ENCODE measurements around the gene BTBD18. TPM values are rescaled to one million over a fixed set of nuclear protein-coding genes. Genes with fewer than 3 reads are reported as not detected.
"Not testable (repeated sequence)": the region's sequence is repeated elsewhere in the genome, so short reads cannot be mapped to it uniquely, and the experiment has no call there.

Gene BTBD18
- total and polyA plus RNA-seq, 7 donors, result 0.03 TPM; not detected in 6

- peak within 1 kb of the TSS; percentile 96 to 98 (median 96) for H3K4me3 ChIP-seq
- H3K4me1 ChIP-seq, result peaks cover 0 to 42% (median 36%) of the 10 kb centered on the region in 4 donors
- no peaks in the 10 kb centered on the region for H3K9me3 ChIP-seq
- H3K27ac ChIP-seq, result peak within 1 kb of the TSS; percentile 89 to 97 (median 92)
- peak; percentile 83 for DNase-seq
- intact Hi-C loops (cut with DNase I), result loop anchor here (2.0 to 5.0 kb wide), 3 partner anchors 29 to 51 kb away; partner anchors contain the start of genes CTNND1, SELENOH and ZDHHC5
- WGBS, 2 donors, result 2 to 7% methylated on average over 51 of the region's 51 CpGs
- TF ChIP-seq POLR2A (IDR thresholded peaks at IDR 0.05) (peak in 1 of 2 donors; percentile 19), EP300 (IDR thresholded peaks at IDR 0.05) (no peak), POLR2AphosphoS5 (IDR thresholded peaks at IDR 0.05) (peak in 3 of 4 donors; percentile 5 to 30 (median 11))
- no peaks in the 10 kb centered on the region for H3K27me3 ChIP-seq
- H3K36me3 ChIP-seq, result peaks cover 0 to 8% (median 0%) of the 10 kb centered on the region in 4 donors
These were observed 40.0 kb downstream of the BTBD18 start, which contains the start of gene MED19 for GRCh38 chr11:57711414-57712255. Gene MED19 (minus strand): TSS chr11:57712215. CDS start chr11:57712179, 36 bp downstream.

DNA sequence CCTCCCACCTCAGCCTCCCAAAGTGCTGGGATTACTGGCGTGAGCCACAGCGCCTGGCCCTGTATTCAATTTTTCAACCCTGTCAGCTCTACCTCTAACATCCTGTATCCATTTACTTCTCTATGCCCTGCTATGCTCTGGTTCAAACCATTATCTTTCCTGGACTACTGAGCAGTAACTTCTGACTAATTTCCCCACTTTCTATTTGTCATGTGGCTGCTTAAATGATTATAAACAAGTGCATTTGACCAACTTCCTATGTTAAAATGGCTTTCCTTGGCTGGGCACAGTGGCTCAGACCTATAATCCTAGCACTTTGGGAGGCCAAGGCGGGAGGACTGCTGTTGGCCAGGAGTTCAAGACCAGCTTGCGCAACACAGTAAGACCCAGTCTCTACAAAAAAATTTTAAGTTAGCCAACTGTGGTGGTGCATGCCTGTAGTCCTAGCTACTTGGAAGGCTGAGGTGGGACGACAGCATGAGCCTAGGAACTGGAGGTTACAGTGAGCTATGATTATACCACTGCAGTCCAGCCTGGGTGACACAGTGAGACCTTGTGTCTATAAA, 41.7 kb downstream of the BTBD18 start:
- H3K36me3 ChIP-seq, result peaks cover 0 to 15% (median 2%) of the 10 kb centered on the region in 4 donors
- no peak for TF ChIP-seq POLR2A (IDR thresholded peaks at IDR 0.05)
- TF ChIP-seq, protein P1, sequence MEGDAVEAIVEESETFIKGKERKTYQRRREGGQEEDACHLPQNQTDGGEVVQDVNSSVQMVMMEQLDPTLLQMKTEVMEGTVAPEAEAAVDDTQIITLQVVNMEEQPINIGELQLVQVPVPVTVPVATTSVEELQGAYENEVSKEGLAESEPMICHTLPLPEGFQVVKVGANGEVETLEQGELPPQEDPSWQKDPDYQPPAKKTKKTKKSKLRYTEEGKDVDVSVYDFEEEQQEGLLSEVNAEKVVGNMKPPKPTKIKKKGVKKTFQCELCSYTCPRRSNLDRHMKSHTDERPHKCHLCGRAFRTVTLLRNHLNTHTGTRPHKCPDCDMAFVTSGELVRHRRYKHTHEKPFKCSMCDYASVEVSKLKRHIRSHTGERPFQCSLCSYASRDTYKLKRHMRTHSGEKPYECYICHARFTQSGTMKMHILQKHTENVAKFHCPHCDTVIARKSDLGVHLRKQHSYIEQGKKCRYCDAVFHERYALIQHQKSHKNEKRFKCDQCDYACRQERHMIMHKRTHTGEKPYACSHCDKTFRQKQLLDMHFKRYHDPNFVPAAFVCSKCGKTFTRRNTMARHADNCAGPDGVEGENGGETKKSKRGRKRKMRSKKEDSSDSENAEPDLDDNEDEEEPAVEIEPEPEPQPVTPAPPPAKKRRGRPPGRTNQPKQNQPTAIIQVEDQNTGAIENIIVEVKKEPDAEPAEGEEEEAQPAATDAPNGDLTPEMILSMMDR (IDR thresholded peaks at IDR 0.05), result no peak
- intact Hi-C loops (cut with DNase I), result loop anchor here (5.0 kb wide), 2 partner anchors 43 to 52 kb away; partner anchors contain the start of genes CTNND1 and ZDHHC5
- WGBS, 2 donors, result 92% methylated on average over 5 of the region's 5 CpGs
- no peaks in the 10 kb centered on the region for H3K27me3 ChIP-seq
- H3K4me3 ChIP-seq, result no peak overlapping the region
- H3K9me3 ChIP-seq, result no peaks in the 10 kb centered on the region
- no peak overlapping the region for H3K27ac ChIP-seq
- peaks cover 0 to 39% (median 33%) of the 10 kb centered on the region in 4 donors for H3K4me1 ChIP-seq
- DNase-seq, result no peak

- H3K36me3 ChIP-seq, result peaks cover 0 to 53% (median 17%) of the 10 kb centered on the region in 4 donors
- intact Hi-C loops (cut with DNase I); H3K4me1 ChIP-seq; H3K27me3 ChIP-seq; H3K27ac ChIP-seq; DNase-seq; H3K4me3 ChIP-seq; H3K9me3 ChIP-seq: not testable (repeated sequence)
- 93 to 96% methylated on average over 8 of the region's 8 CpGs for WGBS, 2 donors
These were observed 46.2 kb downstream of the BTBD18 start for GRCh38 chr11:57705432-57705831.

- Histone ChIP-seq H3K27ac (no peak overlapping the region), H3K36me3 (peaks cover 0 to 58% (median 21%) of the 10 kb centered on the region in 4 donors), H3K4me3 (no peak overlapping the region), H3K9me3 (no peaks in the 10 kb centered on the region), H3K27me3 (no peaks in the 10 kb centered on the region), H3K4me1 (peaks cover 0 to 3% (median 0%) of the 10 kb centered on the region in 4 donors)
- no peak for DNase-seq
- WGBS, 2 donors, result 93 to 96% methylated on average over 6 of the region's 6 CpGs
- no peak for TF ChIP-seq EP300 (IDR thresholded peaks at IDR 0.05)
- TF ChIP-seq POLR2AphosphoS5 (IDR thresholded peaks at IDR 0.05), result no peak
- no peak for TF ChIP-seq POLR2A (IDR thresholded peaks at IDR 0.05)
- TF ChIP-seq, protein P1 (IDR thresholded peaks at IDR 0.05), result no peak
- intact Hi-C loops (cut with DNase I), result no loop called here
These were observed 46.7 kb downstream of the BTBD18 start for GRCh38 chr11:57704932-57705331.

DNA sequence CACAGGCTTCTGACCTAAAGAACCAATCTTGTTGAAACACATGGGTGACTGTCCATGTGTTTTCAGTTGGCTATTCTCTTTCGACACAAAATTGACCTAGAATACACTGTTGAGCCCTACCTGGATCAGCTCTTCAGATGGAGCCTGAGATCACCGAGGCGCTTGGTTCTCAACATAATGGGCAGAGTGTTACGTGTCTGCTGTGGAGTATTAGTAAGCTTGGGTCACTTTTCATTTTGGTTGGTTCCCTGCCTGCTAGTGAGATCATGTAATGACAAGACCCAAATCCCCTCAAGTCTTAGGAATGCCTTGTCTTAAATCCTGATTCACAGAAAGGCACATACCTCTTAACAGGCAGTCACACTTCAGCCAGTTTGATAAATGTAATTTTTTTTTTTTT, 48.3 kb downstream of the BTBD18 start:
- Histone ChIP-seq H3K4me1 (no peaks in the 10 kb centered on the region), H3K27ac (no peak overlapping the region), H3K9me3 (no peaks in the 10 kb centered on the region), H3K4me3 (no peak overlapping the region), H3K36me3 (peaks cover 9 to 69% (median 37%) of the 10 kb centered on the region in 4 donors), H3K27me3 (no peaks in the 10 kb centered on the region)
- 95 to 97% methylated on average over 4 of the region's 4 CpGs for WGBS, 2 donors
- intact Hi-C loops (cut with DNase I), result no loop called here
- no peak for DNase-seq
- TF ChIP-seq POLR2AphosphoS5 (IDR thresholded peaks at IDR 0.05), result no peak
- TF ChIP-seq EP300 (IDR thresholded peaks at IDR 0.05), result no peak
- TF ChIP-seq POLR2A (IDR thresholded peaks at IDR 0.05), result no peak
- TF ChIP-seq, protein P1 (IDR thresholded peaks at IDR 0.05), result no peak
